NCI-H526 treated with DMSO at 0.1 percent for 48 hours (cell line): ENCODE measurements around the gene SCART1.
"Not testable (repeated sequence)": the region's sequence is repeated elsewhere in the genome, so short reads cannot be mapped to it uniquely, and the experiment has no call there.

ENCODE experiments used
- DNase-seq: peaks from one replicate; lab custom pipeline; 2025; lab: John Stamatoyannopoulos, UW

SCART1 gene

DNA sequence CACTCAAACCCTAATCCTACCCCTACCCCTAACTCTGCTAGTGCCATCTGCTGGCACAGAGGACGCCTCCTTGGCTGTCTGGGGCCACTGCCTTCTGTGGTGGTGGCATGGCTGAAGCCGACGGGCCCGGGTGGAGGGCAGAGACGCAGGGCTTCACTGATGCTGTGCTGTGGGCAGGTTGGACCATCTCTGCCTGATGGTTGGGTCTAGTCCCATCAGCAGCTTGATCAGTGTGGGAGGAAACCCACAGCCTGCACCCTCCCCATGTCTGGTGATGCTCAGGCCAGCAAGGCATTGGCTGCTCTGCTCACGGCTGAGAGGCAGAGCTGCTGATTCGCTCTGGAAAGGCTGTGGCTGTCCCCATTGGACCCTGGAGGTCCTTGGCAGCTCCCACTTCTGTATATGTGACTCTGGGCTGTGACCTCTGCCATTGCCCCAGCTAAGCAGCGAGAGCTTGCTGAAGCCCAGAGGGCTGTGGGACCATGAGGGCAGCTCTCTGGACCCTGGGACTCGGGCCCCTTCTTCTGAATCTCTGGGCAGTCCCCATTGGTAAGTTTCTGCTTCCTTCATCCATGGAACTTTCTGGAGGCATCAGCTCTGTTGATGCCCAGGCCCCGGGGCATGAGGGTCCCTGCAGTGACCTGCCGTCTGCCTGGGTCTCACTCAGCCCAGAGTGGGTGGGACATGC is at the start of gene SCART1:
SCART1 (plus strand) TSS at position 430 of the 688 bp plus-strand sequence; CDS start at position 483, 53 bp downstream.
- no peak for DNase-seq

DNA sequence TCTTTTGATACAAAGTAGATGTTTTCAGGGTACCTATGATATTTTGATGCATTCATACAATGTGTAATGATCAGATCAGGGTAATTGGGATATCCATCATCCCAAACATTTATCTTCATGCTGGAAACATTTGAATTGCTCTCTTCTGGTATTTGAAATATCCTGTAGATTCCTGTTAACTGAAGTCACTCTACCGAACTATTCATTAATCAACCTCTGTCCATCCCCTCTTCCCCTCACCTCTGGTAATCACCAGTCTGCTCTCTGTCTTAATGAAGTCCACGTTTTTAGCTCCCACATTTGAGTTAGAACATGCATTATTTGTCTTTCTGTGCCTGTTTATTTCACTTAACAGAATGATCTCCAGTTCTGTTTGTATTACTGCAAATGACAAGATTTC is 48.5 kb upstream of the SCART1 start:
- no peak for DNase-seq

DNA sequence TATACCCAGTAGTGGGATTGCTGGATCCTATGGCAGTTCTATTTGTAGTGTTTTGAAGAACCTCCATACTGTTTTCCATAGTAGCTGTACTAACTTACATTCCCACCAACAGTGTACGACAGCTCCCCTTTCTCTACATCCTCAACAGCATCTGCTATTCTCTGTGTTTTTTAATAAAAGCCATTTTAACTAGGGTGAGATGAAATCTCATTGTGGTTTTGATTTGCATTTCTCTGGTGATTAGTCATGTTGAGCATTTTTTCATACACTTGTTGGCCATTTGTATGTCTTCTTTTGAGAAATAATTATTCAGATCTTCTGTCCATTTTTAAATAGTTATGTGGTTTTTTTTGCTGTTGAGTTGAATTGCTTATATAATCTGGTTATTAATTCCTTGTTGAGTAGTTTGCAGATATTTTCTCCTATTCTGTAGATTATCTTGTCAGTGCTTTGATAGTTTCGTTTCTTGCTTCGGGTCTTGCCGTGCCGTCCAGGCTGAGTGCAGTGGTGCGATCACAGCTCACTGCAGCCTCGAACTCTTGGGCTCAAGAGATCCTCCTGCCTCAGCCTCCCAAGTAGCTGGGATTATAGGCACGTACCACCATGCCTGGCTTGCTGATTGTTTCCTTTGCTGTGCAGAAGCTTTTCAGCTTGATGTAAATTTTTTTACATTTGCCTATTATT is 47.8 kb upstream of the SCART1 start:
- no peak for DNase-seq

DNA sequence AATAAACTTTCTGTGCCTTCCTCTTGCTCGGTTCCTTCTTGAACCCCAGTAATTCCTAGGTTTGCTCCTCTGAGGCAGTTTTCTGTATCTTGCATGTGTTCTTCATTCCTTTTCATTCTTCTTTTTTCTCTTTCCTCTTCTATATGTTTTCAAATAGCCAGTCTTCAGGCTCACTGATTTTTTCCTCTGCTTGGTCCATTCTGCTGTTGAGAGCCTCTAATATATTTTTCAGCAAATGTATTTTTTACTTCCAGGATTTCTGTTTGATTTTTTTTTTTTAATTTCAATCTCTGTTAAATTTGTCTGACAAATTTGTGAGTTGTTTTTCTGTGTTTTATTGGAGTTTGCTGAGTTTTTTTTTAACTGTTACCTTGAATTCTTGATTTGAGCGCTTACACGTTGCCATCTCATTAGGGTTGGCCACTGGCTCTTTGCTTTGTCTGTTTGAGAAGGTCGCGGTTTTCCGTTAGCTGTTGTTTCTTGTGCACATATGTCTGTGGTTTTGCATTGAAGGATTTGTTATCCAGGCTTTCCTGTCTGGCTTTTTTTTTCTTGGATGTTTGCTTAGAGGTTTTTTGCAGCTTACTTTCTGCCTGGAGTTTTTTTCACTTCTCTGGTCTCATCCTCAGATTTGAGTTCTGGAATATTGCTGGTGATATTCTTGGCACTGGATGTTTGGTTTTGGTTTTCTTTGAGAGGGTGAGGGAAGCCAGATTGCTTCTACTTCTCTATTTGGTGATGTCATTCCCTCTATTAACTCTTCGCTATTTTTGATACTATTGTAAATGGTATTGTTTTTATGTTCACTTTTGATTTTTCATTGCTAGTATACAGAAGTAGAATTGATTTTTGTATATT is 42.0 kb upstream of the SCART1 start:
- no peak for DNase-seq

DNA sequence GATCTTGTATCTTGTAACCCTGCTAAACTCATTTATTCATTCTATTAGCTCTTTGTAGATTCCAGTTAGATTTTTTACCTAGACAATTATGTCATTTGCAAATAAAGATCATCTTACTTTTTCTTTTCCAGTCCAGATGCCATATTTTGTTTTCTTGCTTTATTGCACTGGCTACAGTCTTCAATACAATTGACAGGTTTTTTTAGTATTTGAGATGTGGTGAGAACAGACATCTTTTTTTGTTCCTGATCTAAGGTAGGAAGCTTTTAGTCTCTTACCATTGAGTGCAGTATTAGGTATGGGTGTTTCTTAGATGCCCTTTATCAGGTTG is 41.4 kb upstream of the SCART1 start:
- no peak for DNase-seq

DNA sequence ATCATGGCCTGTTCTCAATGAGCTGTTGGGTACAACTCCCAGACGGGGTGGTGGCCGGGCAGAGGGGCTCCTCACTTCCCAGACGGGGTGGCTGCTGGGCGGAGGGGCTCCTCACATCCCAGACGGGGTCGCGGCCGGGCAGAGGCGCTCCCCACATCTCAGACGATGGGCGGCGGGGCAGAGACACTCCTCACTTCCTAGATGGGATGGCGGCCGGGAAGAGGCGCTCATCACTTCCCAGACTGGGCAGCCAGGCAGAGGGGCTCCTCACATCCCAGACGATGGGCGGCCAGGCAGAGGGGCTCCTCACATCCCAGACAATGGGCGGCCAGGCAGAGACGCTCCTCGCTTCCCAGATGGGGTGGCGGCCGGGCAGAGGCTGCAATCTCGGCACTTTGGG is 39.3 kb upstream of the SCART1 start:
- DNase-seq: not testable (repeated sequence)

DNA sequence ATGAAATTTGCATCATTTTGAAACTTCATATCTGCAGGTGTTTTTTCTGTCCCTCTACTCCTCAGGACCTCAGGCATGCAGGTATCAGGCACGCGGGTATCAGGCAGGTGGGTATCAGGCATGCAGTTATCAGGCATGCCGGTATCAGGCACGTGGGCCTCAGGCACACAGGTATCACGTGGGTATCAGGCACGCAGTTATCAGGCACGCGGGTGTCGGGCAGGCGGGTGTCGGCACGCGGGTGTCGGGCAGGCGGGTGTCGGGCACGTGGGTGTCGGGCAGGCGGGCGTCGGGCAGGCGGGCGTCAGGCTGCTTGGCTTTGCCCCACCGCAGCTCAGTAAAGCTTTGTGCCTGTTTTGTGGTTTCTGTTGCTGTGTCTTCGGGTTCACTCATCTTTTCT is 38.0 kb upstream of the SCART1 start:
- no peak for DNase-seq

DNA sequence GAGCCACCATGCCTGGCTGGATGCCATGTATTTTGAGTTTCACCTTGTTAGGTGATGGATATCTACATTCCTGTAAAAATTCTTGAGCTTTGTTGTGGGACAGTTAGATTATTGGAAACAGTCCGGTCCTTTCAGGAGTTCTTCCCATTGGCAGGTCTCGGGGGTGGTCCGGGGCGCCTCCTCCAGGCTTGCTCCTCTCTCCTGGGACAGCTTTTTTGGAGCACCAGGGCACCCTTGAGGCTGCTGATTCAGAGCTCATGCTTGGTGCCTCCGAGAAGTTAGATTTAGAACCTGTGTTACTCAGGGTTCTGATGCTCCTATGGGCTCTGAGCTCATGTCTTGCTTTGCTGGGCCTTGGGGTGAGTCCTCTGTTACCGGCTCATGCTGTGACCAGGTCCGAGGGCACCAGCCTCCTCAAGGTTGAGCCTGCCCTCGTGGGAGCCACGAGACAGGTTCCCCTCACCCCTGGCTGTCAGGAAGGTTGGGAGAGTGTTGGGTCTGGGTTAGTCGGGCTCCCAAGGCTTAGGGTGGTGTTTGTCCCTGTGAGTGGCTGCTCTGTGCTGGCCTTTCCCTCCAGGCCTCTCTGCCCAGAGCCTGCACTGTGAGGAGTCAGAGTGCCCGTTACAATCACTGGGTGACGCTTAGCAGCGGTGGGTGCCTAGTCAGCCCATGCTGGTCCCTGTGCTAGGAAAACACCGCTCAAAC is 35.3 kb upstream of the SCART1 start:
- DNase-seq: no peak

DNA sequence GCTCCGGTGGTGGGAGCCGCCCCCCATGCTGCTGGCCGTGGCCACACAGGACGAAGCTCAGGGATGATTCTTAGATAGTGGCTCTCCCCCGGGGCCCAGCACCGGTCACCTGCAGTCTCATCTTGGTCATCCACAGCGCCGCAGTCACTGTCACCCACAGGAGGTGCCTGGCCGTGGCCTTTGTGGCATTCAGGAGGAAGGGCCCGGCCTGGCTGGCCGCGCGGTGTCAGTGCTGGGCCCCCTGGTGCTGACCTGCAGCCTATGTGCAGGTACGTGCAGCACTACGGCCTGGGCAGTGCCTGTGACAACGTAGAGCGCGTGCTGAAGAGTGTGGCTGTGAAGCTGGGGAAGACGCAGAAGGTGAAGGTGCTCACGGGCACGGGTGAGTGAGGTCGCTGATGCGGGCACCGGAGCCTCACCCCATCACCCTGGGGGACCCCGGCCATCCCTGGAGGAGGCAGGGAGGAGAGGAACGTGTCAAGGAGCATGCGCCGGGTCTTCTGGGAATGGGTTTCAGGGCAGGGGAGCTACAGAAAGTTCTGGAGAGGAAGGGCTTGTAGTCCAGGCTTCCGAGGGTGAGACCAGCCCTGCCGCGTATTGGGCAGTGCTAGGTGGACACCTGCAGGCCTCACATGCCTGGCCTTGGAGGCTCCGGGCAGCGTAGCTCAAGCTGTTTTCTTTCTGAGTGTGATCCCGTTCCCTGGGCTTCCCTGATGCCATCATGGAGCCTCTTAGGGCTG is 34.4 kb upstream of the SCART1 start:
- DNase-seq: no peak

DNA sequence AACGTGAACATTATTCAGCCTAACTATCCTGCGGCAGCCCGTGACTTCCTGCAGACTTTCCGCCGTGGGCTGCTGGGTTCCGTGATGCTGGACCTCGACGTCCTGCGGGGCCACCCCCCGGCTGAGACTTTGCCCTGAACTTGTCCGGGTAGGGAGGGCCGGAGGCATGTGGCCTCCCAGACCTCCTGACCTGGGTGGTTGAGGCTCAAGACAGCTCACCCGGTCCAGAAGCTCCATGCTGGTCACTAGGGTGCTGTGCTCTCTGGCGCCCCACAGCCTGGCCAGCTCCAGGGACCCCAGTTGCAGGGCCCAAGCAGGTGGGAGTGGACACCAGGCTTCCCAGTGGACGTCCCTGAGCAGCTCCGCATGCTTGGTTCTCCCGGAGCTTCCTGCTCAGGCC is 33.7 kb upstream of the SCART1 start:
- DNase-seq: no peak

DNA sequence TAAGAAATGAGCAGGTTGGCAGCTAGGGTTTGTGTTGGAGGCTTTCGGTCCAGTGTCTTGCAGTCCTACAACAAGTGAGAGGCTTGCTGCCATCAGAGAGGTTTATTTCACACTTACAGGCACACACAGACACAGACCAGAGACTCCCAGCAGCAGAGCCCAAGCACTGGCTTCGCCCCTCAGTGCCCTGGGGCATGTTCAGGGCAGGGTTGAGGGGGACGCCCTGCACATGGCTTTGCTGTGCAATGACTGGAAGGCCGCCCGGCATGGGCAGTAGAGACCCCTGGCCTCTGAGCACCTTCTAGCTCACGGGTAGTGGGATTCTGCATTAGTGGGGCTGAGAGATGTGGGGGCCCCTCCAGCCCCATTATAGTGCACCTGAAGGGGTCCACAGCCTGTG is 33.2 kb upstream of the SCART1 start:
- DNase-seq: no peak

DNA sequence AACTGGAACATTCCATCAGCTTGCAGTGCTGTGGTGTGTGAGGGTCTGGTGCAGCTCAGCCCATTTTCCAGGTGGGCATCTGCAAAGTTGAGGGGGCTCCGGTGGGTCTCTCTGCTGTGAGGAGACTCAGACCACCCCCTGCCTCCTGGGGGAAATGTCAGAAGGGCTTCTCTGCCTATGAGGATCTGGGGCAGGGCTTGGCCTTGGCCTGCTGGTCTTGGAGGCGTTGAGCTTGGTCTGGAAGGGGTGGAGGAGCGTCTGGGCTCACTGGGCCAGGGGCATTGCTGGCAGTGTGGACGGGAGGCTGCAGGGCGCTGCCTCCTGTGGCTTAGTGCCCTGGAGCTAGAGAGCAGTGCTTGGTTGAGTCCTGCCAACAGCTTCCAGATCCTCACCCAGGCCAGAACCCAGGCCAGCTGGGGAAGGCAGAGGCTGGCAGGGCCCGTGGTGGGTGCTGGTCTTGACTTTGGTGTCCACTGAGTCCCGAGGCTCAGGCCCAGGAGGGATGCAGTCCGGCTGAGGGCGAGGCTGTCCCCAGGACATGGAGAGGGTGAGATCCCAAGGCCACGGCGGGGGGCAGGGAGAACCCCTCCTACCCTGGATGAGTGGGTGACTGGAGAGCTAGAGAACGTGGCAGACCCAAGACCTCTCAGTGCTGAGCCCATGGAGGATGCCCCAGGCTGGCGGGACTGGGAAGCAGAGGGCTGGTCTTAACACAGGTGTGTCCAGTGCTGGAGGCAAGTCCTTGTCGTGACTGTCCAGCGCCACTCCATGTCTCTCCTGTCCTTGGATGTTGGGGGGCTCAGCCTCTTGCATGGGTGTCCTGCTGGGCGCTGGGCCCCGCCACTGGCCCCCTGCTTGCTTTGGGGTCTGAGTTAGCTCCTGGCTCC is 32.2 kb upstream of the SCART1 start:
- DNase-seq: no peak

DNA sequence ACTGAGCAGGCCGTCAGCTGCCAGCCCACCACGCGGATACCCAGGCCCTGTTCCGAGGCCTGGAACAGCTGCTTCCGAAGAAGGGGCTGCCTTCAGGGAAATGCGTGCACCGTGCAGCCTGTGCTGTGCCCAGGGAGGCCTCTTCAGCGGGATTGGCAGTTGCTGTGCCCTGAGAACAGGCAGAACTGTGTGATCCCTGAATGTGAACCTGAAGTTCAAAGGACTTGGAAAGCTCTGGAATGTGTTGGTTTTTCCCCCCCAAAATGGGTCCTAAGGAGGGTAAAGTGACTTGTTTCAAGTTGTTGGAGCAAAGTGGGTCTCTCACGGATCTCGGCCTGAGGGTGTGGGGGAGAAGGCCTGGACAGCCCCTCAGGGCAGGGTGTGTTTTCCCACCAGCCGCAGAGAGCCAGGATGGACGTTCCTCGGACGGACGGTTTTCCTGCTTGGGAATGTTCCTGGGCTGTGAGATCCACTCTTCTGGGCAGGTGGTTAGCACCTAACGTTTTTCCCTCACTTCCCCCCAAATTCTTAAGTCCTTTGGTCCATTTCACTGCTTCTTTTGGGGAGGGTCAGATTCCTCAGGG is 31.4 kb upstream of the SCART1 start:
- DNase-seq: no peak

DNA sequence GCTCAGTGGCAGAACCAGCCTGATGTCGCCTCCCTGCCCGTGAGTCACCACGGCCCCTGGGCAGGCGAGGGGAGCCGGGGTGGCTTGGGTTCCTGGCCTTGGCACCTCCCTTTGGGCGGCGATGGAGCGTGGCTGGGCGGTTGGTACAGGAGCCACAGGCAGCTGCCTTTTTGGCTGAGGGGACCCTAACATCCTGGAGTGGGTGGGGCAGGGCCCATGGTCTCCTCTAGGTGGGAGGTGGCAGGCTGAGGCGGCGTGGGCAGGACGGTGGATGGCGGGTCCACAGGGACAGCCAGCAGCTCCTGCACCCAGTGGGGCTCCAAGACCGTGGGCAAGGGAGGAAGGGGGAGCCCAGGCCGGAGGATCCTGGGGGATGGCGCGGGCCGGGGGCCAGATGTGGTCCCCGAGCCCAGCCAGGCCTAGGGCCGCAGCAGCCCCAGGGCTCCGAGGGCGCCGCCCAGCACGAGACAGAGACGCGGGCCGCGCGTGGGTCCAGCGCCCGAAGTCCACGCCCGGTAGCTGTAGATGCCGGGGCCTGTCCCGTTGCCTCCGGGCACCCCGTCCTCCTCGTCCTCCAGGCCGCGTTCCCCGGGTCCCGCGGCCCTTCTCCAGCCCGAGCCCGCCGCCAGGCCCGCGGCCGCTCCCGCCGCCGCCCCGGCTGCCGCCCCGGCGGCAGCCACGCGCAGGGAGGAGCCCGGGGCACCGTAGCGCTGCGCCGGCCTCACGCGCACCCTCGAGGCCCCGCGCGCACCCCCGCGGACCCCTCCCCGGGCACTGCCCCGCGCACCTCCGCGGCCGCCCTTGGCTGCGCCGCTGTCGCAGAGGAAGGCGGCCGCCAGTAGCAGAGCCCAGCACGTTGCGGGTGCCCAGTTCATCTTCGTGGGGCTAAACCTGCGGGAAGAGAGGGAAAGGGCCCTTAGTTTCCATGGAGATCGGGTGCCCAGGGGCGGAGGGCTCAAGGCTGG is 30.7 kb upstream of the SCART1 start:
- no peak for DNase-seq

DNA sequence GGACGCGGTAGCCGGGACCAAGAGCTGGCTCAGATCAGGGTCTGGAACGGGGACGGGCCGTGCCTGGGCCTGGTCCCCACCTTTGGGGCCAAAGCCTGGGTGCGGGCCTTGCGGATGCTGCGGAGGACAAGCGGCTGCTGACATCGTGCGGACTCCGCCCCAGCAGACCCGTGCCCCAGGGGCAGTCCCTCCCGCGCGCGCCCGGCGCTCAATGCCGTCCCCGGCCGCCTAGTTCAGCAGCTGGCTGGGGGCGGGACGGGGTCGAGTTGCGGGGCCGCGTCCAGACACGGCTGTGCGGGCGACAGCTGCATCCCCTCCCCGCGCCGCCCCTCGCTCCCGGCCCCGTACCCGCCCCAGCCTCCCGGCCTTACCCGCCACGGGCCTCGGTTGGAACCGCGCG is 29.6 kb upstream of the SCART1 start:
- DNase-seq: not testable (repeated sequence)

DNA sequence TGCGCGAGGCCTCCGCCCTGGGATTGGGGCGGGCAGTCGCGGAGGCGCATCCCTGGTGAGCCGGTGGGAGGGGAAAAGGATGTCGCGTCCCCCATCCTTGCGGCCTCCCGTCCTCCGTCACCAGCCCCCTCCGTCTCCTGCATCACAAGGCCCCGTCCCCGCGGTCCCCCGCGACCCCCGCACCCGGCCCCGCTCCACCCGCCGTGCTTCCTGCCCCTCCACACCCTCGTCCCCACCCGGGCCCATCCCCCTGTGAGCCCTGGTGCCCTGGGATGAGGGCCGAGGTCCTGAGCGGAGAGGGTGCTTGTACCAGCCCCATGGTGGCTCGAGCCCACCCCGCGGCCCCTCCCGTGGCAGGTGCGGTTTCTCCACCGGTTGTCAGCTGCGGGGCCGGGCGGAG is 29.1 kb upstream of the SCART1 start, which contains the start of gene SPRN:
SPRN (minus strand) TSS at position 25 of the 400 bp plus-strand sequence. CDS start 944 bp downstream, outside the sequence.
- not testable (repeated sequence) for DNase-seq

DNA sequence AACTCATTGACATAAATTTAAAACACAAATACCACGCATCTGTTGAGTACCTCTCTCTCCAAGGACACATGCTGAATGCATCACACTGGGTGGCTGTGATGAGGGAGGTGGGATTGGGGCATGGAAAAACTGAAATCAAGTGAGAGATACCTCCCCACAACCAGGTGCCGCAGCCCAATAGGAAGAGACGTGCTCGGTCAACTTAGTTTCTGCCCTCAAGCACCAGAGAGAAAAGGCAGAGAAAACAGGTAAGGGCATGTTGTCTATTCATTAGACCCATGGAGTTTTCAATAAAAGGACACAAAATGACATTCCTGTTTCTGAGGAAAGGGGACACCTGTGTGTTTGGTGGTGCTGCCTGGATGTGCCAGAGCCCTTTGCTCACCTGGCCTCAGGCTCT is 24.2 kb upstream of the SCART1 start:
- DNase-seq: not testable (repeated sequence)

DNA sequence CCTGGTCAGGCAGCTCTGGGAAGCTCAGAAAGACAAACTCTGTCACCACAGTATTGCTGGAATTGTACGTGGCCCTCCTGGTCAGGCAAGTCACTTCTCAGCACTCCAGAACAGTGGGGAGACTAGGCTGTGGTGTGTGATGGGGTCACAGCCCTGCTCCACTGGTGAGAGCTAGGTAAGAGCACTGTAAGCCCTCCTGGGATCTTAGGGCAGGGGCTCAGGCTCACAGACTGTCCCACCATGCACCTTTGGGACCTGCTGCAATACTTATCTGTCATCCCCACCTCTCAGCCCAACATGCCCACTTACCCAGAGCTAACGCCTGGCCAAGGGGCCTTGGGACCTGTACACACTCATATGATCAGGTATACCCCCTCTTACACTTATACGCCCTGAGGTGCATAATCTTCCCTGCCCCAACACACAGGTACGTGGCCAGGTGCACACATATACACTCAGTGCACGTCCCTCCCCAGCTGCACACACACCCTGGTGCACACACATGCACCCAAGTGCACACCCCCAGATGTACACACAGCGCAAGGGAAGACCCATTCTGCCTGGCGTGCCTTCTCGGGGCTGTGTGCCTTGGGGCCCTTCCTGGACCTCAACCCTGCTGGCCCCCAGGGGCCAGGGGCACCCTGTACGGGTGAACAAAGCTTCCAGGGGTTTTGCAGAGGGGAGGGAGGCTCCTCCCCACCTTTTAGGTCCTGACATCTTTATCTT is 21.7 kb upstream of the SCART1 start:
- DNase-seq: not testable (repeated sequence)
